Activated CD4-positive, CD25-positive, alpha-beta regulatory T cell treated with anti-CD3 and anti-CD28 coated beads, Interleukin-2, amount 50 U/mL, for 16 hours (primary cell): ENCODE measurements around the gene YJU2.
"Not testable (repeated sequence)": the region's sequence is repeated elsewhere in the genome, so short reads cannot be mapped to it uniquely, and the experiment has no call there.

Experiments
- DNase-seq: peaks from one replicate; pipeline ENCODE4 v3.0.0-alpha.2; 2020; ENCODE audit warnings: low read depth, low spot score

YJU2 gene

GRCh38 chr19:4228765-4229178 is 18.1 kb upstream of the YJU2 start:
- DNase-seq = no peak

GRCh38 chr19:4229179-4229931 is 17.5 kb upstream of the YJU2 start, which contains the start of gene EBI3:
EBI3 (plus strand) TSS chr19:4229523; CDS start chr19:4229551, 28 bp downstream.
- DNase-seq = no peak

GRCh38 chr19:4230237-4230636 is 16.6 kb upstream of the YJU2 start:
- not testable (repeated sequence) for DNase-seq

- DNase-seq = not testable (repeated sequence)
These were observed 15.4 kb upstream of the YJU2 start for GRCh38 chr19:4231521-4231920.

- DNase-seq = not testable (repeated sequence)
These were observed 14.7 kb upstream of the YJU2 start for GRCh38 chr19:4232139-4232538.

GRCh38 chr19:4232614-4233281 is 14.1 kb upstream of the YJU2 start:
- DNase-seq = no peak

- peak; percentile 40 for DNase-seq
These were observed 13.5 kb upstream of the YJU2 start for GRCh38 chr19:4233282-4233853.

- no peak for DNase-seq
These were observed 12.6 kb upstream of the YJU2 start for GRCh38 chr19:4234142-4234861.

GRCh38 chr19:4234862-4235201 is 12.0 kb upstream of the YJU2 start:
- DNase-seq = no peak

- DNase-seq = not testable (repeated sequence)
These were observed 9.4 kb upstream of the YJU2 start for GRCh38 chr19:4237510-4237909.

GRCh38 chr19:4238831-4239230 is 8.0 kb upstream of the YJU2 start:
- no peak for DNase-seq

GRCh38 chr19:4241824-4242430 is 5.0 kb upstream of the YJU2 start:
- no peak for DNase-seq

- not testable (repeated sequence) for DNase-seq
These were observed 942 bp upstream of the YJU2 start for GRCh38 chr19:4245938-4246337.

- no peak for DNase-seq
These were observed 9.7 kb downstream of the YJU2 start for GRCh38 chr19:4256563-4256962.

- DNase-seq = no peak
These were observed 10.1 kb downstream of the YJU2 start for GRCh38 chr19:4257025-4257424.

- DNase-seq = no peak
These were observed 11.3 kb downstream of the YJU2 start for GRCh38 chr19:4258181-4258580.

- DNase-seq = no peak
These were observed 13.8 kb downstream of the YJU2 start for GRCh38 chr19:4260613-4261191.

- no peak for DNase-seq
These were observed 17.9 kb downstream of the YJU2 start for GRCh38 chr19:4264812-4265211.

- DNase-seq = no peak
These were observed 19.5 kb downstream of the YJU2 start for GRCh38 chr19:4266253-4267000.

GRCh38 chr19:4267101-4267900 is 20.4 kb downstream of the YJU2 start:
- peak; percentile 37 for DNase-seq
